HepG2 (cell line): ENCODE measurements around the gene IGF2BP1. TPM values are rescaled to one million over a fixed set of nuclear protein-coding genes. Genes with fewer than 3 reads are reported as not detected.

Experiments used
- ATF1 ChIP-seq: IDR thresholded peaks from 2 replicates; pipeline ENCODE4 v1.6.1; 2016; ENCODE audit warnings: mild to moderate bottlenecking, control low read depth
- CC2D1A ChIP-seq: sonication (generic); formaldehyde crosslinking; IDR thresholded peaks from 2 replicates; pipeline ENCODE4 v1.8.1; 2023; ENCODE audit warnings: mild to moderate bottlenecking, missing genetic modification reagents
- ISL2 ChIP-seq: sonication (generic); formaldehyde crosslinking; IDR thresholded peaks from 2 replicates; pipeline ENCODE4 v1.5.0; 2020; ENCODE audit warnings: missing genetic modification reagents
- NKX3-1 ChIP-seq: sonication (generic); formaldehyde crosslinking; IDR thresholded peaks from 2 replicates; pipeline ENCODE4 v1.5.0; 2020; ENCODE audit warnings: missing genetic modification reagents
- SMYD3 ChIP-seq: sonication (generic); formaldehyde crosslinking; IDR thresholded peaks from 2 replicates; pipeline ENCODE4 v1.8.1; 2023; ENCODE audit warnings: mild to moderate bottlenecking, missing genetic modification reagents
- ZBTB26 ChIP-seq: IDR thresholded peaks from 2 replicates; pipeline ENCODE4 v1.6.1; 2016; ENCODE audit warnings: missing compliant biosample characterization, missing genetic modification reagents, borderline replicate concordance
- ZBTB4 ChIP-seq: sonication (generic); formaldehyde crosslinking; IDR thresholded peaks from 2 replicates; pipeline ENCODE4 v1.4.0; 2020; ENCODE audit warnings: missing genetic modification reagents, mild to moderate bottlenecking, borderline replicate concordance
- ZIK1 ChIP-seq: sonication (generic); formaldehyde crosslinking; IDR thresholded peaks from 2 replicates; pipeline ENCODE4 v1.5.0; 2020; ENCODE audit warnings: mild to moderate bottlenecking, low read depth, missing genetic modification reagents, borderline replicate concordance
- ZNF101 ChIP-seq: sonication (generic); formaldehyde crosslinking; IDR thresholded peaks from 2 replicates; pipeline ENCODE4 v1.4.0; 2020; ENCODE audit warnings: mild to moderate bottlenecking, low read depth, missing genetic modification reagents, borderline replicate concordance
- ZNF350 ChIP-seq: sonication (generic); formaldehyde crosslinking; IDR thresholded peaks from 2 replicates; pipeline ENCODE4 v1.4.0; 2020; ENCODE audit warnings: mild to moderate bottlenecking, low read depth, missing genetic modification reagents, borderline replicate concordance
- ZNF547 ChIP-seq: sonication (generic); formaldehyde crosslinking; IDR thresholded peaks from 2 replicates; pipeline ENCODE4 v1.5.1; 2020; ENCODE audit warnings: mild to moderate bottlenecking, missing genetic modification reagents
- ZNF557 ChIP-seq: sonication (generic); formaldehyde crosslinking; IDR thresholded peaks from 2 replicates; pipeline ENCODE4 v1.4.0; 2020; ENCODE audit warnings: missing genetic modification reagents
- ZSCAN30 ChIP-seq: sonication (generic); formaldehyde crosslinking; IDR thresholded peaks from 2 replicates; pipeline ENCODE4 v1.5.0; 2020; ENCODE audit warnings: mild to moderate bottlenecking, missing genetic modification reagents
- polyA plus RNA-seq, 8 experiments: library from polyadenylated mRNA; depleted of rRNA in 3 of 8; stranded (reverse) in 7 of 8; unstranded in 1 of 8; fragments of >200 nt; fragmentation: Illumina TruSeq in 4 of 8; extraction: Trizol in 4 of 8; gene quantifications; 2 replicates each; pipeline versions ENCODE4 v1.2.1 to v1.2.3, GENCODE V29; 2011 to 2016; ENCODE audit warnings: low read depth in 4 of 8, missing spikeins in 1 of 8, mixed read lengths in 1 of 8; ENCODE audit not compliant: insufficient read depth in 1 of 8
- total RNA-seq, 5 experiments: library from RNA; depleted of rRNA; stranded (reverse); fragments of >200 nt; fragmentation: Illumina TruSeq; extraction: Trizol; gene quantifications; 2 replicates each; pipeline ENCODE4 v1.2.3, GENCODE V29; 2016; ENCODE audit warnings: low read depth in 1 of 5
- TF ChIP-seq, protein P1 (sequence below): sonication (generic); formaldehyde crosslinking; IDR thresholded peaks from 2 replicates; pipeline ENCODE4 v1.4.0; 2020; ENCODE audit warnings: mild to moderate bottlenecking, missing genetic modification reagents
- TF ChIP-seq, protein P2 (sequence below): sonication (generic); formaldehyde crosslinking; conservative IDR thresholded peaks from 2 replicates; pipeline ENCODE4 v1.4.0; 2020; ENCODE audit warnings: missing genetic modification reagents

Gene IGF2BP1
- total and polyA plus RNA-seq, 2 of the 13 experiments (the other 11 are each of a cell fraction or from before 2014, with no cell fraction given) = 29.7 to 75.1 TPM

DNA sequence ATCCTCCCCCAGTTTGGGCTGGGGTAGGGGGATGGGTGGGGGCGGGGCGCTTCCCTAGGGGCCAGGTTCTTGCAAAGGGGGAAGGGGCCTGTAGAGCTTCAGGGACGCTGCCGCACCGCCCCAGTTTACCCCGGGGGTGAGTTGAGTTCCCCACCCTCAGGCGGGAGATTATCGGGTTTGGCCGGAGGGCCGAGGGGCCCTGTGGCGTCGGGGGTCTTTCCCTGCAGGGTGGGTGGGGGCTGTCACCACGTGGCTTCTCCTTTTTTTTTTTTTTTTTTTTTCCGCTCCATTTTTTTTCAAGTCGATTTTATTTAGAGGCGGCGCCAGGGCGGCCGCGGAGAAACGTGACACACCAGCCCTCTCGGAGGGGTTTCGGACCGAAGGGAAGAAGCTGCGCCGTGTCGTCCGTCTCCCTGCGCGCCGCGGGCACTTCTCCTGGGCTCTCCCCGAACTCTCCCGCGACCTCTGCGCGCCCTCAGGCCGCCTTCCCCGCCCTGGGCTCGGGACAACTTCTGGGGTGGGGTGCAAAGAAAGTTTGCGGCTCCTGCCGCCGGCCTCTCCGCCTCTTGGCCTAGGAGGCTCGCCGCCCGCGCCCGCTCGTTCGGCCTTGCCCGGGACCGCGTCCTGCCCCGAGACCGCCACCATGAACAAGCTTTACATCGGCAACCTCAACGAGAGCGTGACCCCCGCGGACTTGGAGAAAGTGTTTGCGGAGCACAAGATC, at the start of gene IGF2BP1 (continued):
- TF ChIP-seq, protein P1, sequence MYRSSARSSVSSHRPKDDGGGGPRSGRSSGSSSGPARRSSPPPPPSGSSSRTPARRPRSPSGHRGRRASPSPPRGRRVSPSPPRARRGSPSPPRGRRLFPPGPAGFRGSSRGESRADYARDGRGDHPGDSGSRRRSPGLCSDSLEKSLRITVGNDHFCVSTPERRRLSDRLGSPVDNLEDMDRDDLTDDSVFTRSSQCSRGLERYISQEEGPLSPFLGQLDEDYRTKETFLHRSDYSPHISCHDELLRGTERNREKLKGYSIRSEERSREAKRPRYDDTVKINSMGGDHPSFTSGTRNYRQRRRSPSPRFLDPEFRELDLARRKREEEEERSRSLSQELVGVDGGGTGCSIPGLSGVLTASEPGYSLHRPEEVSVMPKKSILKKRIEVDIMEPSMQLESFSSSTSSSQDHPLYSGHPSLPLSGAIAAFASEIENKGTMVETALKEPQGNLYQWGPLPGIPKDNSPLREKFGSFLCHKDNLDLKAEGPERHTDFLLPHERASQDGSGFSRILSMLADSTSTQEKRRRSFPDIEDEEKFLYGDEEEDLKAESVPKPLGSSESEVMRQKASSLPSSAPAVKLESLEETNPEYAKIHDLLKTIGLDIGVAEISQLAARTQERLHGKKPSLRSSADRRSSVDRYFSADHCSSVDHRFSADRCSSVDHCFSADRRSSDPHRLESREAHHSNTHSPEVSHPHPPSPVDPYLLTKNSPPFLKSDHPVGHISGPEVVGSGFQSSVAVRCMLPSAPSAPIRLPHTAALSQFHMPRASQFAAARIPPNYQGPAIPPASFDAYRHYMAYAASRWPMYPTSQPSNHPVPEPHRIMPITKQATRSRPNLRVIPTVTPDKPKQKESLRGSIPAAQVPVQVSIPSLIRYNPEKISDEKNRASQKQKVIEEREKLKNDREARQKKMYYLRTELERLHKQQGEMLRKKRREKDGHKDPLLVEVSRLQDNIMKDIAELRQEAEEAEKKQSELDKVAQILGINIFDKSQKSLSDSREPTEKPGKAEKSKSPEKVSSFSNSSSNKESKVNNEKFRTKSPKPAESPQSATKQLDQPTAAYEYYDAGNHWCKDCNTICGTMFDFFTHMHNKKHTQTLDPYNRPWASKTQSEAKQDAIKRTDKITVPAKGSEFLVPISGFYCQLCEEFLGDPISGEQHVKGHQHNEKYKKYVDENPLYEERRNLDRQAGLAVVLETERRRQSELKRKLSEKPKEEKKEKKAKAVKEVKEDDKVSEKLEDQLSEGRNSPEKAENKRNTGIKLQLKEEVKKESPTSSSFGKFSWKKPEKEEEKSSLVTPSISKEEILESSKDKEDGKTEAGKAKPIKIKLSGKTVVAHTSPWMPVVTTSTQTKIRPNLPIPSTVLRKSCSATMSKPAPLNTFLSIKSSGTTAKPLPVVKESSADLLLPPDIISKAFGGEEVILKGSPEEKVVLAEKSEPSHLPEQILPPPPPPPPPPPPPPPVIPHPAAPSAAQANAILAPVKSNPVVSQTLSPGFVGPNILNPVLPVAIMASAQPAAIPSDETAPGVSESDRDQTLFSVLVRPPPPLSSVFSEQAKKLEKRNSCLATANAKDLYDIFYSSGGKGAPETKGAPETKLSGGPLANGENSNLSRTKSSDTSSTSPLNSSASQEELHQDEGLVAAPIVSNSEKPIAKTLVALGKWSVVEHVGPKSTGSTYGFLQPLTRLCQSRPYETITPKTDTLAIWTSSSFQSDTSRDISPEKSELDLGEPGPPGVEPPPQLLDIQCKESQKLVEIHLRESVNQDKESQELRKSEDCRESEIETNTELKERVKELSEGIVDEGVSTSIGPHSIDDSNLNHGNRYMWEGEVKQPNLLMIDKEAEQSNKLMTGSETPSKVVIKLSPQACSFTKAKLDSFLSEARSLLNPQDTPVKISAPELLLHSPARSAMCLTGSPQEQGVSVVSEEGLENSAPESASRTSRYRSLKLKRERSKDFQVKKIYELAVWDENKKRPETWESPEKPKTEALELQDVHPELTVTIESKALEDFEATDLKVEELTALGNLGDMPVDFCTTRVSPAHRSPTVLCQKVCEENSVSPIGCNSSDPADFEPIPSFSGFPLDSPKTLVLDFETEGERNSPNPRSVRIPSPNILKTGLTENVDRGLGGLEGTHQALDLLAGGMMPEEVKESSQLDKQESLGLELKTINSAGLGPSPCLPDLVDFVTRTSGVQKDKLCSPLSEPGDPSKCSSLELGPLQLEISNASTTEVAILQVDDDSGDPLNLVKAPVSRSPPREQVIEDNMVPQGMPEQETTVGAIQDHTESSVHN = no peak; the same call in 1 of the 2 replicates
- TF ChIP-seq, protein P2, sequence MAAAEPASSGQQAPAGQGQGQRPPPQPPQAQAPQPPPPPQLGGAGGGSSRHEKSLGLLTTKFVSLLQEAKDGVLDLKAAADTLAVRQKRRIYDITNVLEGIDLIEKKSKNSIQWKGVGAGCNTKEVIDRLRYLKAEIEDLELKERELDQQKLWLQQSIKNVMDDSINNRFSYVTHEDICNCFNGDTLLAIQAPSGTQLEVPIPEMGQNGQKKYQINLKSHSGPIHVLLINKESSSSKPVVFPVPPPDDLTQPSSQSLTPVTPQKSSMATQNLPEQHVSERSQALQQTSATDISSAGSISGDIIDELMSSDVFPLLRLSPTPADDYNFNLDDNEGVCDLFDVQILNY (CRISPR knock-in tag) = peak; percentile 42
- TF ChIP-seq CC2D1A (CRISPR knock-in tag) = no peak
- TF ChIP-seq SMYD3 (CRISPR knock-in tag) = no peak
- no peak for TF ChIP-seq ZBTB4
- TF ChIP-seq ZNF557 (CRISPR knock-in tag) = no peak; the same call in 1 of the 2 replicates
- peak; percentile 70; the same call in 1 of the 2 replicates for TF ChIP-seq ZIK1 (CRISPR knock-in tag)
- no peak for TF ChIP-seq ATF1
- peak; percentile 72; the same call in 1 of the 2 replicates for TF ChIP-seq ZBTB26 (CRISPR knock-in tag)
- peak; percentile 91 for TF ChIP-seq NKX3-1
- TF ChIP-seq ZNF101 (CRISPR knock-in tag) = no peak
- 0 out of 2 replicates have a peak, but pooled peaks have one; percentile 3 for TF ChIP-seq ZNF547
- no peak for TF ChIP-seq ZSCAN30
- peak; percentile 65; the same call in 1 of the 2 replicates for TF ChIP-seq ISL2 (CRISPR knock-in tag)
- TF ChIP-seq ZNF350 = no peak
